Measurements from ENCODE around the gene NT5E.
"Not testable (repeated sequence)": the region's sequence is repeated elsewhere in the genome, so short reads cannot be mapped to it uniquely, and the experiment has no call there.

DNA sequence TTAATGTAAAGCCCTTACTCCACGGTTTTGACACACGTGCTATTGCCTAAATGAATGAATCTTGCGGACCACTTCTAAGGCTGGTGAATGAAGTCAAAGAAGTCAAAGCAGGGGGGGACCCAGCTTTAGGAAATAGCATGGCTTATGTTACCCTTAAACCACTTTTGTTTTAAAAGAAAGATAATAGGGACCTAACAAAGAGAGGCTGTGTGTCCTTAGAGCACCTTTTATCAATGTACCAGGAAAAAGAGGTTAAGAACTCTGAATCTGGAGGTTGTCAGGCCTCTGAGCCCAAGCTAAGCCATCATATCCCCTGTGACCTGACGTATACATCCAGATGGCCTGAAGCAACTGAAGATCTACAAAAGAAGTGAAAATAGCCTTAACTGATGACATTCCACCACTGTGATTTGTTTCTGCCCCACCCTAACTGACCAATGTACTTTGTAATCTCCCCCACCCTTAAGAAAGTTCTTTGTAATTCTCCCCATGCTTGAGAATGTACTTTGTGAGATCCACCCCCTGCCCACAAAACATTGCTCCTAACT is 45.8 kb upstream of the NT5E start:
- TF ChIP-seq CTCF, POLR2A (IDR thresholded peaks at IDR 0.05): not testable (repeated sequence)
